OCI-LY7 (cell line): ENCODE results near the gene RPL41. TPM values are rescaled to one million over a fixed set of nuclear protein-coding genes. Genes with fewer than 3 reads are reported as not detected.

ENCODE experiments used
- BruUV-seq: library from RNA; stranded (reverse); fragments of 400-500 nt; replicated peaks from 2 replicates; lab custom pipeline; 2021; lab: Mats Ljungman, UMichigan
- CTCF ChIA-PET: fragments of 300-600 bp; sonication (Branson Sonifier 250); formaldehyde crosslinking; loops from one replicate; lab custom pipeline; 2022; ENCODE audit warnings: antibody characterized with exemption; ENCODE audit not compliant: unreplicated experiment; lab: Charles Lee
- POLR2A ChIA-PET: fragments of 300-600 bp; sonication (Branson Sonifier 250); formaldehyde crosslinking; loops from one replicate; lab custom pipeline; 2022; ENCODE audit warnings: antibody characterized with exemption; lab: Charles Lee
- DNase-seq: peaks from one replicate; pipeline ENCODE4 v3.0.0-alpha.2; 2015; ENCODE audit warnings: low spot score
- H2AFZ ChIP-seq: fragments of 200-600 bp; sonication (generic), shearing (Covaris generic); 2 replicates; pipeline ENCODE4 v1.6.1; 2014; ENCODE audit warnings: mild to moderate bottlenecking, antibody characterized with exemption, low read length, moderate library complexity
- H3K27ac ChIP-seq: fragments of 200-600 bp; sonication (generic); 2 replicates; pipeline ENCODE4 v1.5.1; 2014; ENCODE audit warnings: mixed run types, low read depth, mild to moderate bottlenecking, moderate library complexity, low read length, inconsistent platforms; ENCODE audit not compliant: poor library complexity, severe bottlenecking
- H3K36me3 ChIP-seq: fragments of 200-600 bp; sonication (generic); 2 replicates; pipeline ENCODE4 v1.6.1; 2014; ENCODE audit warnings: mild to moderate bottlenecking, antibody characterized with exemption, low read length, moderate library complexity, mixed read lengths; ENCODE audit not compliant: insufficient read depth
- H3K4me1 ChIP-seq: fragments of 200-600 bp; sonication (generic); 2 replicates; pipeline ENCODE4 v1.5.1; 2014; ENCODE audit warnings: mild to moderate bottlenecking, low read length; ENCODE audit not compliant: insufficient read depth, poor library complexity, severe bottlenecking
- H3K4me2 ChIP-seq: fragments of 200-600 bp; sonication (generic); 2 replicates; pipeline ENCODE4 v1.6.1; 2014; ENCODE audit warnings: mild to moderate bottlenecking, low read length
- H3K4me3 ChIP-seq: fragments of 200-600 bp; sonication (generic); 2 replicates; pipeline ENCODE4 v1.5.1; 2014; ENCODE audit warnings: mild to moderate bottlenecking, low read depth, low read length; ENCODE audit not compliant: poor library complexity, severe bottlenecking
- H3K79me2 ChIP-seq: fragments of 200-600 bp; sonication (generic); 2 replicates; pipeline ENCODE4 v1.6.1; 2016; ENCODE audit warnings: low read depth, mild to moderate bottlenecking, low read length, moderate library complexity, mixed read lengths; ENCODE audit not compliant: insufficient read depth
- H3K9me2 ChIP-seq: fragments of 200-600 bp; sonication (generic); 2 replicates; pipeline ENCODE4 v1.6.1; 2016; ENCODE audit warnings: mild to moderate bottlenecking, low read length, mixed read lengths; ENCODE audit not compliant: insufficient read depth
- H3K9me3 ChIP-seq: fragments of 200-600 bp; sonication (generic); 2 replicates; pipeline ENCODE4 v1.6.1; 2014; ENCODE audit warnings: mild to moderate bottlenecking, mixed run types, low read length, mixed read lengths
- H4K20me1 ChIP-seq: fragments of 200-600 bp; sonication (generic); 2 replicates; pipeline ENCODE4 v1.6.1; 2014; ENCODE audit warnings: mild to moderate bottlenecking, antibody characterized with exemption, low read length, moderate library complexity, mixed read lengths; ENCODE audit not compliant: insufficient read depth
- CTCF ChIP-seq: fragments of 200-600 bp; sonication (generic); conservative IDR thresholded peaks from 2 replicates; pipeline ENCODE4 v1.5.1; 2014; ENCODE audit warnings: mild to moderate bottlenecking, antibody characterized with exemption, low read length, moderate library complexity, mixed read lengths
- EZH2phosphoT487 ChIP-seq: fragments of 200-600 bp; sonication (generic); IDR thresholded peaks from 2 replicates; pipeline ENCODE4 v1.6.1; 2018; ENCODE audit warnings: low read depth, borderline replicate concordance, mild to moderate bottlenecking, mixed run types, antibody characterized with exemption, low read length, moderate library complexity, mixed read lengths
- intact Hi-C: fragments of 100-400 bp; cut with micrococcal nuclease; formaldehyde crosslinking; loops from one replicate; pipeline ENCODE4 v1.10.0; 2022; ENCODE audit not compliant: unreplicated experiment
- total RNA-seq, 2 experiments: library from RNA; depleted of rRNA in 1 of 2; stranded (reverse); fragments of >200 nt in 1 of 2; shearing (Covaris generic) in 1 of 2; gene quantifications; 2 replicates each; pipeline ENCODE4 v1.2.3, GENCODE V29; 2014 to 2022

RPL41 gene
- total RNA-seq, 2 experiments from 2014 or later: 4,534 to 4,745 TPM

GRCh38 chr12:56143217-56143616 is 26.8 kb downstream of the RPL41 start:
- ChIA-PET POLR2A (no interaction called here), CTCF (no interaction called here)
- no peak for DNase-seq
- H3K4me2 ChIP-seq: no peak overlapping the region
- no peaks in the 10 kb centered on the region for H4K20me1 ChIP-seq
- BruUV-seq: no TSS peak
- no peak overlapping the region for H3K27ac ChIP-seq
- intact Hi-C loops: no loop called here
- no peak overlapping the region for H3K4me3 ChIP-seq
- H3K4me1 ChIP-seq: no peaks in the 10 kb centered on the region
- H3K9me3 ChIP-seq: no peaks in the 10 kb centered on the region
- TF ChIP-seq EZH2phosphoT487: no peak
- TF ChIP-seq CTCF: no peak
- H3K36me3 ChIP-seq: peaks cover 68% of the 10 kb centered on the region
- no peaks in the 10 kb centered on the region for H3K9me2 ChIP-seq
- H2AFZ ChIP-seq: no peak overlapping the region
- no peaks in the 10 kb centered on the region for H3K79me2 ChIP-seq

GRCh38 chr12:56143870-56144269 is 27.4 kb downstream of the RPL41 start:
- no peak for DNase-seq
- intact Hi-C loops: no loop called here
- Histone ChIP-seq H4K20me1 (no peaks in the 10 kb centered on the region), H3K4me3 (no peak overlapping the region), H3K36me3 (peaks cover 62% of the 10 kb centered on the region), H3K27ac (no peak overlapping the region), H3K4me2 (no peak overlapping the region), H3K4me1 (no peaks in the 10 kb centered on the region), H2AFZ (no peak overlapping the region), H3K9me3 (no peaks in the 10 kb centered on the region), H3K79me2 (no peaks in the 10 kb centered on the region), H3K9me2 (no peaks in the 10 kb centered on the region)
- CTCF ChIA-PET: interaction anchor here (0.6 kb wide), 1 partner anchor 46 kb away, joined by 10 read pairs; no protein-coding TSS in a partner anchor
- no TSS peak for BruUV-seq
- TF ChIP-seq CTCF (no peak), EZH2phosphoT487 (no peak)
- POLR2A ChIA-PET: interaction anchor here (0.9 kb wide), 1 partner anchor 15 kb away, joined by 3 read pairs; no protein-coding TSS in a partner anchor

- no peak for DNase-seq
- no peak overlapping the region for H3K27ac ChIP-seq
- no peak overlapping the region for H3K4me2 ChIP-seq
- H2AFZ ChIP-seq: no peak overlapping the region
- no peaks in the 10 kb centered on the region for H3K4me1 ChIP-seq
- peaks cover 53% of the 10 kb centered on the region for H3K36me3 ChIP-seq
- H4K20me1 ChIP-seq: no peaks in the 10 kb centered on the region
- BruUV-seq: no TSS peak
- H3K4me3 ChIP-seq: no peak overlapping the region
- H3K9me3 ChIP-seq: no peaks in the 10 kb centered on the region
- H3K79me2 ChIP-seq: no peaks in the 10 kb centered on the region
- TF ChIP-seq EZH2phosphoT487 (no peak), CTCF (no peak)
- CTCF ChIA-PET: no interaction called here
- H3K9me2 ChIP-seq: no peaks in the 10 kb centered on the region
- POLR2A ChIA-PET: interaction anchor here (0.6 to 1.0 kb wide), 2 partner anchors 71 to 100 kb away, joined by 4 to 6 read pairs; no protein-coding TSS in a partner anchor
- intact Hi-C loops: no loop called here
Measured at GRCh38 chr12:56145217-56145616, 28.8 kb downstream of the RPL41 start.
